Bronchial epithelial cell (primary cell): ENCODE data around the gene SNX19. TPM values are rescaled to one million over a fixed set of nuclear protein-coding genes. Genes with fewer than 3 reads are reported as not detected.

Source experiments
- DNase-seq: peaks from one replicate; pipeline ENCODE4 v3.0.0-alpha.2; 2010; ENCODE audit warnings: low read depth
- FAIRE-seq: peaks from 2 replicates; lab custom pipeline; 2011; peaks lifted over from hg19 to GRCh38; lab: Jason Lieb, UNC
- H3K27me3 ChIP-seq: 2 replicates; pipeline ENCODE4 v1.5.1; 2011; ENCODE audit warnings: low read length; ENCODE audit not compliant: control insufficient read depth, insufficient read depth
- H3K36me3 ChIP-seq: 2 replicates; pipeline ENCODE4 v1.5.1; 2011; ENCODE audit warnings: low read length; ENCODE audit not compliant: control insufficient read depth, insufficient read depth
- H3K4me3 ChIP-seq: 2 replicates; pipeline ENCODE4 v1.5.1; 2011; ENCODE audit warnings: mild to moderate bottlenecking, low read depth, low read length, control low read depth
- total RNA-seq: library from RNA; depleted of rRNA; stranded (reverse); fragments of >200 nt; gene quantifications from 2 replicates; pipeline ENCODE4 v1.2.1, GENCODE V29; 2014
- TF ChIP-seq, protein P1 (sequence below): IDR thresholded peaks from 2 replicates; pipeline ENCODE4 v1.5.1; 2011; ENCODE audit warnings: mild to moderate bottlenecking, moderate library complexity, low read length, control low read depth, inconsistent platforms; ENCODE audit not compliant: insufficient read depth, severe bottlenecking

The SNX19 gene
- total RNA-seq, 1 donor from 2014 or later: 34.8 TPM

- no peaks in the 10 kb centered on the region for H3K27me3 ChIP-seq
- peaks cover 23% of the 10 kb centered on the region for H3K36me3 ChIP-seq
- FAIRE-seq (peak; percentile 81), DNase-seq (no peak)
- no peak overlapping the region for H3K4me3 ChIP-seq
- TF ChIP-seq, protein P1, sequence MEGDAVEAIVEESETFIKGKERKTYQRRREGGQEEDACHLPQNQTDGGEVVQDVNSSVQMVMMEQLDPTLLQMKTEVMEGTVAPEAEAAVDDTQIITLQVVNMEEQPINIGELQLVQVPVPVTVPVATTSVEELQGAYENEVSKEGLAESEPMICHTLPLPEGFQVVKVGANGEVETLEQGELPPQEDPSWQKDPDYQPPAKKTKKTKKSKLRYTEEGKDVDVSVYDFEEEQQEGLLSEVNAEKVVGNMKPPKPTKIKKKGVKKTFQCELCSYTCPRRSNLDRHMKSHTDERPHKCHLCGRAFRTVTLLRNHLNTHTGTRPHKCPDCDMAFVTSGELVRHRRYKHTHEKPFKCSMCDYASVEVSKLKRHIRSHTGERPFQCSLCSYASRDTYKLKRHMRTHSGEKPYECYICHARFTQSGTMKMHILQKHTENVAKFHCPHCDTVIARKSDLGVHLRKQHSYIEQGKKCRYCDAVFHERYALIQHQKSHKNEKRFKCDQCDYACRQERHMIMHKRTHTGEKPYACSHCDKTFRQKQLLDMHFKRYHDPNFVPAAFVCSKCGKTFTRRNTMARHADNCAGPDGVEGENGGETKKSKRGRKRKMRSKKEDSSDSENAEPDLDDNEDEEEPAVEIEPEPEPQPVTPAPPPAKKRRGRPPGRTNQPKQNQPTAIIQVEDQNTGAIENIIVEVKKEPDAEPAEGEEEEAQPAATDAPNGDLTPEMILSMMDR: no peak
Measured at GRCh38 chr11:130905512-130905911, 10.8 kb downstream of the SNX19 start.

DNA sequence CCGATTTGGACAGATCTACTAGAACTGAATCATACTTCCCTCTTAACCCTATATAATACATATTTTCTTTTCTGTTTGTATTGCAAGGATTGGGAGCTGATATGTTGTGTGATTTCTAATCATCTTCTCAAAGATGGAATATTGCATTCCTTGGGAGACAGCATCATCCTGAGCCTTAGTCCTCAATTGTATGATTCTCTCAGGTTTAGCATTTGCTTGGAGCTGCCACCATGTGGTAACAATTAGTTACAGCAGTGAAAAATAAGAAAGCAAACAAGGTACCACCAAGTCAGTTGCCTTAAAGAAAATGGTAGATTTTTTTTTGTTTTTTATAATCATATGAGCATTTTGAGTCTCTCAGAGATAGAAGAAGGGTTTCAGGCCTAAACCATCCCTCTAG, 11.9 kb downstream of the SNX19 start:
- H3K36me3 ChIP-seq: peaks cover 27% of the 10 kb centered on the region
- TF ChIP-seq, protein P1: peak; percentile 36
- H3K27me3 ChIP-seq: no peaks in the 10 kb centered on the region
- peak; percentile 27 for DNase-seq
- no peak overlapping the region for H3K4me3 ChIP-seq
- no peak for FAIRE-seq

GRCh38 chr11:130902380-130902779, 13.9 kb downstream of the SNX19 start:
- DNase-seq (no peak), FAIRE-seq (no peak)
- no peak overlapping the region for H3K4me3 ChIP-seq
- no peaks in the 10 kb centered on the region for H3K27me3 ChIP-seq
- peaks cover 24% of the 10 kb centered on the region for H3K36me3 ChIP-seq
- TF ChIP-seq, protein P1: no peak

- Histone ChIP-seq H3K4me3 (no peak overlapping the region), H3K36me3 (peaks cover 24% of the 10 kb centered on the region), H3K27me3 (no peaks in the 10 kb centered on the region)
- TF ChIP-seq, protein P1: no peak
- FAIRE-seq (no peak), DNase-seq (no peak)
Measured at GRCh38 chr11:130899106-130899505, 17.2 kb downstream of the SNX19 start.

DNA sequence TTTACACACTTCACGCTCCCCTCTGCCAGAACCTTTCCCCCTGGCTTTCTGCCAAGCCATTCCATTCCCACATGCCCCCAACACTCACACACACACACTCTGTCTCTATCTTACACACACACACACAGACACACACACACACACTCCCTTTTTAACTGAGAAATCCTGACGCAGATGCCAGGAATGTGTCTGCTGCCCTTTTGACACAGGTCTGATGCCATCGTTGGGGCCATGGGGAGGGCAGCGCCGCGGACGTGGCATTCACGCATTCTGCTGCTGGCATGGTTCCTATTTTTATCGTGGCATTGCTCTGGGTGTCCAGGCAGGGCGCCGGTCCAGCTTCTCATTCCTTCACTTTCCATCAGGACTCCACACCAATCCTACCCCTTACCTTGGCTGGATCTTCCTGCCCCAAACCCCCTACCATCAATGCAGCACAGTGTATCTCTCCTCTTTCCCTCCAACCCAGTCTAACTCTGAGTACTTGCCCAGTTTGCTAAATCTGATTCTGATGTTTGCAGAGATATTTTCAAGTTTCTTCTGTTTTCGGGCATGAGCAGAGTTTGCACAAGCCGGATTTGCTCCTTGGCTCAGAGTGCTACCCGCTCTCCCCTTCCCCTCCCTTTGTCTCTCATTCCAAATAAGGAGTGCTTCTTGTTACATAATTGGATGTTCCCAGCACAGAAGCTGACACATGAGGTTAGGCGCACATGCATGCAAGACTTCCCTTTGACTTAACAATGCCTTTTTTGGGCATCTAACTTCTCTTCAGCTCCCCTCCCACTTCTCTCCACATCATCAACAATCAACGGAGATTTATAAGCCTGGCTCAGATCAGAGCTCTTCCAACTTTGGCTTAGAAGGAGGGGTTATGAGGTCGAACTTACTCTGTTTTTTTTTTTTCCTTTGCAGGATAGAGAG, 18.8 kb downstream of the SNX19 start:
- DNase-seq (peak; percentile 86), FAIRE-seq (peak; percentile 86)
- Histone ChIP-seq H3K4me3 (no peak overlapping the region), H3K36me3 (peaks cover 23% of the 10 kb centered on the region), H3K27me3 (no peaks in the 10 kb centered on the region)
- TF ChIP-seq, protein P1: no peak
